Neural progenitor cell (in vitro differentiated cells): ENCODE data around the gene SPTBN2. TPM values are rescaled to one million over a fixed set of nuclear protein-coding genes. Genes with fewer than 3 reads are reported as not detected.

Source experiments
- DNase-seq: peaks from one replicate; pipeline ENCODE4 v3.0.0-alpha.2; 2016; ENCODE audit warnings: low spot score
- H2AFZ ChIP-seq: fragments of 200-600 bp; sonication (generic); replicated peaks from 2 replicates; pipeline ENCODE4 v1.6.1; 2016; ENCODE audit warnings: antibody characterized with exemption
- H3F3A ChIP-seq: fragments of 200-600 bp; sonication (generic); 2 replicates; pipeline ENCODE4 v1.6.1; 2016; ENCODE audit warnings: antibody characterized with exemption, low read depth
- H3K27ac ChIP-seq: fragments of 200-600 bp; sonication (generic); 2 replicates; pipeline ENCODE4 v1.5.1; 2016; ENCODE audit warnings: mild to moderate bottlenecking
- H3K27me3 ChIP-seq: fragments of 200-600 bp; sonication (generic); 2 replicates; pipeline ENCODE4 v1.6.1; 2016; ENCODE audit warnings: mild to moderate bottlenecking, moderate library complexity
- H3K36me3 ChIP-seq: fragments of 200-600 bp; sonication (generic); 2 replicates; pipeline ENCODE4 v1.5.1; 2016
- H3K4me1 ChIP-seq: fragments of 200-600 bp; sonication (generic); 2 replicates; pipeline ENCODE4 v1.6.1; 2016; ENCODE audit warnings: mixed run types
- H3K4me2 ChIP-seq: fragments of 200-600 bp; sonication (generic); 2 replicates; pipeline ENCODE4 v1.6.1; 2016
- H3K4me3 ChIP-seq: fragments of 200-600 bp; sonication (generic); 2 replicates; pipeline ENCODE4 v1.5.1; 2016
- H3K79me2 ChIP-seq: fragments of 200-600 bp; sonication (generic); 2 replicates; pipeline ENCODE4 v1.6.1; 2016; ENCODE audit warnings: low read depth
- H3K9ac ChIP-seq: fragments of 200-600 bp; sonication (generic); 2 replicates; pipeline ENCODE4 v1.6.1; 2016
- H3K9me3 ChIP-seq: fragments of 200-600 bp; sonication (generic); 2 replicates; pipeline ENCODE4 v1.5.1; 2016; ENCODE audit warnings: low read depth
- H4K20me1 ChIP-seq: fragments of 200-600 bp; sonication (generic); 2 replicates; pipeline ENCODE4 v1.6.1; 2016; ENCODE audit warnings: low read depth
- H3K27ac Mint-ChIP-seq: 3 replicates; pipeline ENCODE4 v1.8.0; 2021; ENCODE audit warnings: mixed read lengths
- H3K27me3 Mint-ChIP-seq: 2 replicates; pipeline ENCODE4 v1.8.0; 2022; ENCODE audit warnings: low read depth, mild to moderate bottlenecking, inconsistent platforms, moderate library complexity, mixed read lengths; ENCODE audit not compliant: insufficient read depth
- H3K36me3 Mint-ChIP-seq: 3 replicates; pipeline ENCODE4 v1.8.0; 2021; ENCODE audit warnings: mixed read lengths
- H3K4me1 Mint-ChIP-seq: 3 replicates; pipeline ENCODE4 v1.8.0; 2021; ENCODE audit warnings: mixed read lengths
- H3K4me3 Mint-ChIP-seq: 3 replicates; pipeline ENCODE4 v1.8.0; 2021; ENCODE audit warnings: mild to moderate bottlenecking, moderate library complexity, mixed read lengths
- H3K9me3 Mint-ChIP-seq: 3 replicates; pipeline ENCODE4 v1.8.0; 2020; ENCODE audit warnings: mixed read lengths
- CTCF ChIP-seq: fragments of 200-600 bp; sonication (generic); IDR thresholded peaks from 2 replicates; pipeline ENCODE4 v1.5.1; 2017; ENCODE audit warnings: antibody characterized with exemption, mild to moderate bottlenecking
- EZH2 ChIP-seq: fragments of 200-600 bp; sonication (generic); IDR thresholded peaks from 2 replicates; pipeline ENCODE4 v1.6.1; 2017; ENCODE audit warnings: antibody characterized with exemption, mild to moderate bottlenecking, moderate library complexity
- EZH2phosphoT487 ChIP-seq: fragments of 200-600 bp; sonication (generic); IDR thresholded peaks from 2 replicates; pipeline ENCODE4 v1.6.1; 2017; ENCODE audit warnings: antibody characterized with exemption
- total RNA-seq: library from RNA; depleted of rRNA; stranded (reverse); fragments of >200 nt; gene quantifications from 2 replicates; pipeline ENCODE4 v1.2.3, GENCODE V29; 2015; ENCODE audit warnings: low replicate concordance

SPTBN2 gene
- total RNA-seq, 1 donor from 2014 or later: 14.5 TPM

GRCh38 chr11:66719111-66719872 is 9.7 kb downstream of the SPTBN2 start:
- Histone ChIP-seq H3K36me3 (no peaks in the 10 kb centered on the region), H3K9ac (no peak overlapping the region), H4K20me1 (peaks cover 6% of the 10 kb centered on the region), H3K4me2 (peak overlapping the region; percentile 55), H2AFZ (no peak overlapping the region), H3K27me3 (no peaks in the 10 kb centered on the region), H3K9me3 (no peaks in the 10 kb centered on the region), H3K79me2 (peaks cover 7% of the 10 kb centered on the region), H3K27ac (peak overlapping the region; percentile 46), H3K4me3 (no peak overlapping the region), H3K4me1 (peaks cover 25% of the 10 kb centered on the region), H3F3A (peaks cover 4% of the 10 kb centered on the region)
- Mint-ChIP-seq H3K36me3 (peaks cover 13% of the 10 kb centered on the region), H3K27ac (peak overlapping the region; percentile 29), H3K9me3 (no peaks in the 10 kb centered on the region), H3K27me3 (peaks cover 14% of the 10 kb centered on the region), H3K4me3 (no peak overlapping the region), H3K4me1 (peaks cover 41% of the 10 kb centered on the region)
- TF ChIP-seq EZH2 (no peak), EZH2phosphoT487 (no peak), CTCF (no peak)
- no peak for DNase-seq

GRCh38 chr11:66718320-66718971 is 10.6 kb downstream of the SPTBN2 start:
- Mint-ChIP-seq H3K4me3 (no peak overlapping the region), H3K36me3 (peaks cover 19% of the 10 kb centered on the region), H3K4me1 (peaks cover 41% of the 10 kb centered on the region), H3K9me3 (no peaks in the 10 kb centered on the region), H3K27ac (peak overlapping the region; percentile 54), H3K27me3 (peaks cover 14% of the 10 kb centered on the region)
- TF ChIP-seq EZH2phosphoT487 (no peak), EZH2 (no peak), CTCF (no peak)
- H2AFZ ChIP-seq: no peak overlapping the region
- peaks cover 25% of the 10 kb centered on the region for H3K4me1 ChIP-seq
- H3K4me3 ChIP-seq: no peak overlapping the region
- no peak for DNase-seq
- no peak overlapping the region for H3K27ac ChIP-seq
- no peaks in the 10 kb centered on the region for H3K36me3 ChIP-seq
- H3K9ac ChIP-seq: peak overlapping the region; percentile 2
- H3K27me3 ChIP-seq: no peaks in the 10 kb centered on the region
- peaks cover 3% of the 10 kb centered on the region for H3K79me2 ChIP-seq
- H3K9me3 ChIP-seq: no peaks in the 10 kb centered on the region
- H3K4me2 ChIP-seq: peak overlapping the region; percentile 55
- H4K20me1 ChIP-seq: peaks cover 6% of the 10 kb centered on the region
- peaks cover 4% of the 10 kb centered on the region for H3F3A ChIP-seq

GRCh38 chr11:66717925-66718319 is 11.1 kb downstream of the SPTBN2 start:
- no peak for DNase-seq
- TF ChIP-seq EZH2: no peak
- TF ChIP-seq CTCF: no peak
- TF ChIP-seq EZH2phosphoT487: no peak
- H3K27ac Mint-ChIP-seq: peak overlapping the region; percentile 54
- Histone ChIP-seq H3K9me3 (no peaks in the 10 kb centered on the region), H3K4me1 (peaks cover 25% of the 10 kb centered on the region), H3K4me3 (no peak overlapping the region), H3K27ac (no peak overlapping the region), H3K27me3 (no peaks in the 10 kb centered on the region), H3K36me3 (no peaks in the 10 kb centered on the region), H3K4me2 (peak overlapping the region; percentile 55), H3K9ac (no peak overlapping the region), H3K79me2 (peaks cover 3% of the 10 kb centered on the region), H2AFZ (no peak overlapping the region), H3F3A (peaks cover 4% of the 10 kb centered on the region), H4K20me1 (peaks cover under 1% of the 10 kb centered on the region)
- H3K4me3 Mint-ChIP-seq: no peak overlapping the region
- H3K27me3 Mint-ChIP-seq: peaks cover 12% of the 10 kb centered on the region
- H3K4me1 Mint-ChIP-seq: peaks cover 36% of the 10 kb centered on the region
- peaks cover 20% of the 10 kb centered on the region for H3K36me3 Mint-ChIP-seq
- H3K9me3 Mint-ChIP-seq: no peaks in the 10 kb centered on the region
